Effector memory CD8-positive, alpha-beta T cell (primary cell): ENCODE measurements around the gene CEP72.
"Not testable (repeated sequence)": the region's sequence is repeated elsewhere in the genome, so short reads cannot be mapped to it uniquely, and the experiment has no call there.

Experiments
- ATAC-seq: fragments of 150-1000 bp; cut with Tn5 transposase; replicated peaks from 2 replicates; pipeline ENCODE4 v1.10.0; 2021; ENCODE audit warnings: mild to moderate bottlenecking, moderate library complexity
- DNase-seq, 3 experiments: peaks; one replicate each; pipeline ENCODE4 v3.0.0; 2021
- H3K27ac Mint-ChIP-seq, 2 donors: one replicate each; pipeline ENCODE4 v1.8.0; 2022; ENCODE audit warnings: mild to moderate bottlenecking in 2 of 2, mixed read lengths in 2 of 2, moderate library complexity in 2 of 2
- H3K27me3 Mint-ChIP-seq, 2 donors: one replicate each; pipeline ENCODE4 v1.8.0; 2022; ENCODE audit warnings: mixed read lengths in 2 of 2
- H3K36me3 Mint-ChIP-seq: one replicate; pipeline ENCODE4 v1.8.0; 2022; ENCODE audit warnings: mild to moderate bottlenecking, moderate library complexity, mixed read lengths; ENCODE audit not compliant: insufficient read depth
- H3K4me1 Mint-ChIP-seq, 2 donors: one replicate each; pipeline ENCODE4 v1.8.0; 2022; ENCODE audit warnings: low read depth in 2 of 2, mixed read lengths in 2 of 2
- H3K4me3 Mint-ChIP-seq, 2 donors: one replicate each; pipeline ENCODE4 v1.8.0; 2022; ENCODE audit warnings: mild to moderate bottlenecking in 2 of 2, mixed read lengths in 2 of 2, moderate library complexity in 2 of 2
- H3K9me3 Mint-ChIP-seq, 2 donors: one replicate each; pipeline ENCODE4 v1.8.0; 2022; ENCODE audit warnings: mixed read lengths in 2 of 2

CEP72 gene

DNA sequence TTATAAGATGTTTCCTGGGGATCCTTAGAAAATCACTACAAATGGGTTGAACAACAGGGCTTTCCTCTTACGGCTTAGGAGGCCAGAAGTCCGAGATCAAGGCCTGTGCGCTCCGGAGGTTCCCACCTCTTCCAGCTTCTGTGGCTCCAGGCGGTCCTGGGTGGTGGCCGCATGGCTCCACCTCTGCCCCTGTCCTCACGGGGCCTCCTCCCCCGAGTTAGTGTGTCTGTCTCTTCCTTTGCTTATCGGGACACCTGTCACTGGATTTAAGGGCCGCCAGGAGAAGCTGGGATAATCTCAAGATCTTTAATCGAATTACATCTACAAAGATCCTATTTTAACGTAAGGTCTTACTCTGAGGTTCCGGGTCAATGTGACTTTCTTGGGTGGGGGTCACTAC is 83.3 kb downstream of the CEP72 start:
- H3K4me3 Mint-ChIP-seq, H3K36me3 Mint-ChIP-seq: not testable (repeated sequence)

DNA sequence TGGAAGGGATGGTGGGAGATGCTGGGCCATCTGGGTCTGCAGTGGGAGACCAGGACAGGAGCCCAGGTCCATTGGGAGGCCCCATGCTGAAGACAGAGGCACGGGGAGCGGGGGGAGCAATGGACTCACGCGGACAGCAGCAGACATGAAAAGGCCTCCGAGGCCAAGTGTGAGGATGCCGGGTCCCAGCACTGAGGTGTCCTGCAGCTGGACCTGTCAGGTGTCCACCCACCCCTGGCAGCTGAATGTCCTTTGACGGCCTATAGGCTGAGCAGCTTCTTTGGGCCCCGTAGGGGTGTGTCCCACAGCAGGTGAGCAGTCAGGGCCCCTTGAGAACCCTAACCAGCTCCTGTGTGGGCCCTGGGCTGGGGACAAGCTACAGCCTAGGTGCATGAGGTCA is 84.1 kb downstream of the CEP72 start:
- H3K9me3 Mint-ChIP-seq, H3K27ac Mint-ChIP-seq, DNase-seq, ATAC-seq, H3K4me1 Mint-ChIP-seq, H3K4me3 Mint-ChIP-seq, H3K36me3 Mint-ChIP-seq, H3K27me3 Mint-ChIP-seq: not testable (repeated sequence)

More for the DNA sequence above, 83.3 kb downstream of the CEP72 start:
- not testable (repeated sequence) for DNase-seq, H3K9me3 Mint-ChIP-seq, H3K4me1 Mint-ChIP-seq, ATAC-seq, H3K27ac Mint-ChIP-seq, H3K27me3 Mint-ChIP-seq

DNA sequence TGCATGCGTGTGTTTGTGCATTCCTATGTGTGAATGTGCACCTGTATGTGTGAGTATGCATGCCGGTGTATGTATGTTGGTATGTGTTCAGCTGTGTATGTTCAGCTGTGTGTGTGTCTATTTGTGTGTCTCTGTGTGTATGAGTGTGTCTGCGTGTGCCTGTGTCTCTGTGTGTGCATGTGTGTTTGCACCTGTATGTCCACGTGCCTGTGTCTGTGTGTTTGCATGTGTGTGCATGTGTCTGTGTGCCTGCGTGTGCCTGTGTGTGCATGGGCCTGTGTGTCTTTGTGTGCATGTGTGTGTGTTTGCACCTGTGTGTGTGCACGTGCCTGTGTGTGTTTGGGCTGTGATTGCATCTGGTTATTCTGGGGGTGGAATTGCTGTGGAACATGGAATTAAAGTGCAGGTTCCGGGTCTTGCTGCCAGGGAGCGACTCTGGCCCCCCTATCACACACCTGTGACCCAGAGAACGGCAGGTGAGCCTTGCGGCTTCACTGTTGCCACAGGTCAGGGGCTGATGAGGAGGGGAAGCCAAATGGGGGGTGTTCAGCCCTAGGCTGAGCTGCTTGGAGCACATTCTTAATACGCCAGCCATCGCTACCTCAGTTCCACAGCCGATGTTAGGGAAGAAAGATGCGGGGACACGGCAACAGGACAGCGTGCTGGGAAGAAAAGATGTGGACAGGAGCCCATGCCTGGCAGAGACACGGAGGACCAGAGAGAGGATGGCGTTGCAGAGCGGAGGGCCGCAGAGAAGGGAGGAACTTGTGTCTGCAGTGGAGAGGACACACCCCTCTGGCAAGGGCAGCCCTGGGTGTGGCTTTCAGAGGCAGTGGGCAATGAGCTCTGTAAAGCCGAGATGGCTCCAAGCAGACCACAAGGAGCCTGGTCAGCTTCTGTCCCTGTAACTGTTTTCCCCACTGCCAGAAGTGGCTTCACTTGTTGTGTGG is 84.9 kb downstream of the CEP72 start:
- not testable (repeated sequence) for DNase-seq, ATAC-seq, H3K4me3 Mint-ChIP-seq, H3K27me3 Mint-ChIP-seq, H3K36me3 Mint-ChIP-seq, H3K4me1 Mint-ChIP-seq, H3K27ac Mint-ChIP-seq, H3K9me3 Mint-ChIP-seq
